ENCODE results near the gene SF1. TPM values are rescaled to one million over a fixed set of nuclear protein-coding genes. Genes with fewer than 3 reads are reported as not detected.

Gene SF1
- total and polyA plus RNA-seq, 9 of the 15 experiments (the other 6 are each of a cell fraction or from before 2014, with no cell fraction given) = 13.1 to 334 (median 111) TPM

GRCh38 chr11:64726867-64727530 is 51.3 kb downstream of the SF1 start:
- in situ Hi-C loops (cut with MboI) = no loop called here

More at GRCh38 chr11:64726867-64727530, 51.3 kb downstream of the SF1 start:
- no peak overlapping the region for H3K9ac ChIP-seq (ENCODE audit: insufficient read depth in 1 of 2, low read depth in 2 of 2, low read length in 2 of 2)
- no TSS peak for BruUV-seq (replicated peaks)
- H3K9me3 ChIP-seq (replicated peaks; ENCODE audit: control insufficient read depth, insufficient read depth, low read depth, low read length) = no peaks in the 10 kb centered on the region
- TF ChIP-seq E2F8 (IDR thresholded peaks at IDR 0.05; ENCODE audit: low read depth, partially characterized antibody) (no peak), CCNT2 (IDR thresholded peaks at IDR 0.05; ENCODE audit: borderline replicate concordance, extremely low read depth, insufficient read length, low read depth, low read length) (no peak), CHD1 (IDR thresholded peaks at IDR 0.05; ENCODE audit: low read length) (no peak), ZNF445 (CRISPR knock-in tag; IDR thresholded peaks at IDR 0.05; ENCODE audit: low read depth) (no peak), STAT5A (IDR thresholded peaks at IDR 0.05; ENCODE audit: borderline replicate concordance, low read length) (no peak), KLF16 (IDR thresholded peaks at IDR 0.05) (no peak), ID3 (CRISPR knock-in tag; IDR thresholded peaks at IDR 0.05) (no peak), ID3 (tag; IDR thresholded peaks at IDR 0.05) (no peak), NRF1 (conservative IDR thresholded peaks at IDR 0.05 in 1 of 2, IDR thresholded peaks at IDR 0.05 in 1 of 2) (no peak), DPF2 (IDR thresholded peaks at IDR 0.05) (no peak)
- H3K4me1 ChIP-seq (replicated peaks in 1 of 2; ENCODE audit: control insufficient read depth in 2 of 2, insufficient read depth in 2 of 2, low read length in 2 of 2) = peaks cover 0 to 29% of the 10 kb centered on the region in 2 experiments; a peak in 4 of 5 replicates
- intact Hi-C loops (cut with micrococcal nuclease) = loop anchor here (10.0 kb wide), 1 partner anchor 72 kb away; no protein-coding TSS in a partner anchor
- H2AFZ ChIP-seq (ENCODE audit: low read depth, low read length) = no peak overlapping the region
- no peak overlapping the region for H3K4me2 ChIP-seq (ENCODE audit: insufficient read depth, low read length)
- ChIA-PET POLR2A (interaction anchor here (1.5 kb wide), 1 partner anchor 14 kb away, joined by 3 read pairs; no protein-coding TSS in a partner anchor), CTCF (ENCODE audit: low intra/inter-chr PET ratio) (no interaction called here)
- H4K20me1 ChIP-seq (replicated peaks; ENCODE audit: control insufficient read depth, insufficient read depth, low read length) = no peaks in the 10 kb centered on the region
- ATAC-seq (no peak), FAIRE-seq (no peak), DNase-seq (ENCODE audit: extremely low read depth in 1 of 4, low spot score in 3 of 4) (no peak)
- H3K27ac ChIP-seq (ENCODE audit: extremely low read depth, low read depth, low read length) = no peak overlapping the region
- no peaks in the 10 kb centered on the region for H3K9me1 ChIP-seq (ENCODE audit: control insufficient read depth, insufficient read depth, low read length)
- no peaks in the 10 kb centered on the region for H3K36me3 ChIP-seq (ENCODE audit: control insufficient read depth, insufficient read depth, low read length)
- H3K27me3 ChIP-seq (ENCODE audit: control insufficient read depth in 2 of 2, insufficient read depth in 2 of 2, low read length in 2 of 2) = peaks cover 0 to 4% of the 10 kb centered on the region in 2 experiments; a peak in 1 of 5 replicates
- WGBS (ENCODE audit: insufficient coverage, low coverage, missing lambda C conversion rate) = 19% methylated on average over 7 of the region's 7 CpGs
- H3K4me3 ChIP-seq = no peak overlapping the region
- H3K79me2 ChIP-seq (ENCODE audit: control insufficient read depth, insufficient read depth, low read length) = no peaks in the 10 kb centered on the region

Measured in K562 (cell line).